ENCODE data around the gene CDKAL1. TPM values are rescaled to one million over a fixed set of nuclear protein-coding genes. Genes with fewer than 3 reads are reported as not detected.

The CDKAL1 gene
- total RNA-seq, 1 donor from 2014 or later, result 13.4 TPM

DNA sequence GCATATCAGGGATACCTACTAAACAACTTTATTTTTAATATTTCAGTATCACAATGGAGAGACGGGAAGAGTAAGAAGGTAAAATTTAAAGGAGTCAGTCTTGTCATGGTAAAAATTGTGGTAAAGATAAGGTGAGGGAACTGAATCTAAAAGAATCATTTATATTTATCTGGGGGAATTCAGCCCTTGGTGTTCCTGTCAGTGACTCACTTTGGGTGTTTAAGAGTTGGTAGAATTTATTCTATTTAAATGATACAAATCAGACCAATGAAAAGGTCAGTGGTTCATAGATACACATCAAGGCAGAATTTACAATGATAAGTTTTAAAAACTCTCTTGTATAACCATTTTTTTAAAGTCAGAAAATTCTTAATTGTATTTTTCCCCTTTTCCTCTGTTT lies 164.4 kb downstream of the CDKAL1 start:
- no peak overlapping the region for H3K4me3 ChIP-seq (ENCODE audit: low read depth, low read length)
- FAIRE-seq (no peak), DNase-seq (ENCODE audit: low read depth) (no peak)
- H3K27me3 ChIP-seq (ENCODE audit: control insufficient read depth, insufficient read depth, low read length), result no peaks in the 10 kb centered on the region
- no peaks in the 10 kb centered on the region for H3K36me3 ChIP-seq (ENCODE audit: control insufficient read depth, insufficient read depth, low read length)
- TF ChIP-seq CTCF (IDR thresholded peaks at IDR 0.05; ENCODE audit: insufficient read depth, low read length, severe bottlenecking), result no peak

DNA sequence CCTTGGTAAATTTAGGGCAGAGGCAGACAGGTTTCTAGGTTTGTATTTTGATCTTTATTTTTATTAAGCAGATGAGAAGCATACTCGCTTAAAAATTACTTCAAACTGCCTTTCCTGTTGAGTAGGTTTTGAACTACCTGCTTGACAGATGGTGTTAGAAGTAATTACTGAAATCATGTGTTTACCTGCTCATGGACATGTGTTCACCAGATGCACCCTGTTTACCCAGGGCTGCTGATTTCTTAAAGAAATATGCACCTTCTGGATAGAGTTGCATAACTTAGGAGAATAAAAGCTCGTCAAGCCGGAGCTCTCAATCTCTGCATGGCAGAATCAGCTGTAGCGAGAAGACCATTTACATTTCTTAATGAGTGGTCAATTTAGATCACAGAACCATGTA lies 165.1 kb downstream of the CDKAL1 start:
- H3K36me3 ChIP-seq (ENCODE audit: control insufficient read depth, insufficient read depth, low read length), result no peaks in the 10 kb centered on the region
- no peak for FAIRE-seq

DNA sequence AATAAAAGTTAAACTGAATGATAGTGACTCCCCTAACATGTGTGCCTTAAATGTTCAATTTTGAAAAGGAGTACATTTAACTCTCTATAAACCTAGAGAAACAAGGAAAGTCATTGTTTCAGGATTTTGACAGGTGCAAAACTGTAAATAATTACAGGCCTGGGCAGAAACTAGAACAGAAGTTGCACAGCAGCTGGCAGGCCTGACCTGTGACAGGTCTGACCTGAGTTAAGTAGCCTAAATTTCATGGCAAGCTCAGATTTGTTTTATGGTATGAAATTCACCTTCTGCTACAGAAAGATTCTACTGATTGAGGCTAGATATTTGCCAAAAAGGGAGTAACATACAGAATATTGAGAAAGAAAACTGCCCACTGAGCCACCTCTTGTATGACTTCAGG lies 166.1 kb downstream of the CDKAL1 start:
- no peak overlapping the region for H3K4me3 ChIP-seq (ENCODE audit: low read depth, low read length)
- TF ChIP-seq CTCF (IDR thresholded peaks at IDR 0.05; ENCODE audit: insufficient read depth, low read length, severe bottlenecking), result no peak
- FAIRE-seq (no peak), DNase-seq (ENCODE audit: low read depth) (no peak)
- no peaks in the 10 kb centered on the region for H3K36me3 ChIP-seq (ENCODE audit: control insufficient read depth, insufficient read depth, low read length)
- H3K27me3 ChIP-seq (ENCODE audit: control insufficient read depth, insufficient read depth, low read length), result no peaks in the 10 kb centered on the region

More for the DNA sequence above, 165.1 kb downstream of the CDKAL1 start:
- Histone ChIP-seq H3K27me3 (ENCODE audit: control insufficient read depth, insufficient read depth, low read length) (no peaks in the 10 kb centered on the region), H3K4me3 (ENCODE audit: low read depth, low read length) (no peak overlapping the region)
- peak; percentile 83 for DNase-seq (ENCODE audit: low read depth)
- TF ChIP-seq CTCF (IDR thresholded peaks at IDR 0.05; ENCODE audit: insufficient read depth, low read length, severe bottlenecking), result no peak

DNA sequence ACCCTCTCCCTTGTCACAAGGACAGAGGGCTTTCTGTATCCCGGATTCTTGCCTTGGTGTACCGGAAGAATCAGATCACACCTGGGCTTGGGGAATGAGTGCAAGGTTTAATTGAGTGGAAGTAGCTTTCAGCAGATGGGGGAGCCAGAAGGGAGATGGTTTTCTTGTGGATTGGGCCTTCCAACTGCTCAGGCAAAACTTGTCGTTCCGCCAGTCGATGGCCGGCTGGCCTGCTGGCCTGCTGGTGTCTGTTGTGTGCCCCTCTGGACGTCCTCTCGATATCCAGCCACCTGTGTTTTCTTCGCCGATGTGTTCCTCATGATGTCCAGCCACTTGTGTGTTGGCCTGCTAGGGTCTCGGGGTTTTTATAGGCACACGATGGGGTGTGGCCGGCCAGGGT lies 168.1 kb downstream of the CDKAL1 start:
- DNase-seq (ENCODE audit: low read depth), result no peak
- no peak for TF ChIP-seq CTCF (IDR thresholded peaks at IDR 0.05; ENCODE audit: insufficient read depth, low read length, severe bottlenecking)
- H3K27me3 ChIP-seq (ENCODE audit: control insufficient read depth, insufficient read depth, low read length), result no peaks in the 10 kb centered on the region
- no peak overlapping the region for H3K4me3 ChIP-seq (ENCODE audit: low read depth, low read length)
- no peaks in the 10 kb centered on the region for H3K36me3 ChIP-seq (ENCODE audit: control insufficient read depth, insufficient read depth, low read length)
- peak; percentile 90 for FAIRE-seq

DNA sequence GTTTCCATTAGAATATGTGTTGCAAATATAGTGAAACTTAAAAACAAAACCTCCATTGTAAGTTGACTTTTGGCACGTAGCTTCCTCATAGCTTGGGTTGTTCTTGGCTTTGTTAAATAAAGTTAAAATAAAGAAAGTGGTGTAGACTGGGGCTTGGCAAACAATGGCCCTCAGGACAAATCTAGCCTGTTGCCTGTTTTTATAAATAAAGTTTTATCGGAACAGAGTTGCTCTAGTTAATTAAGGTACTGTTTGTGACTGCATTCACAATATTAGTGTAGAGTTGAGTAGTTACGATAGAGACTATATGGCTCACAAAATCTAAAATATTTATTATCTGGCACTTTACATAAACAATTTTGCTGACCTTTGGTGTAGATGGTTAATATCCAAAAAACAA lies 168.8 kb downstream of the CDKAL1 start:
- Histone ChIP-seq H3K4me3 (ENCODE audit: low read depth, low read length) (no peak overlapping the region), H3K27me3 (ENCODE audit: control insufficient read depth, insufficient read depth, low read length) (no peaks in the 10 kb centered on the region), H3K36me3 (ENCODE audit: control insufficient read depth, insufficient read depth, low read length) (no peaks in the 10 kb centered on the region)
- TF ChIP-seq CTCF (IDR thresholded peaks at IDR 0.05; ENCODE audit: insufficient read depth, low read length, severe bottlenecking), result no peak
- no peak for FAIRE-seq
- DNase-seq (ENCODE audit: low read depth), result no peak

- H3K4me3 ChIP-seq (ENCODE audit: low read depth, low read length), result no peak overlapping the region
- no peaks in the 10 kb centered on the region for H3K27me3 ChIP-seq (ENCODE audit: control insufficient read depth, insufficient read depth, low read length)
- DNase-seq (ENCODE audit: low read depth) (no peak), FAIRE-seq (no peak)
- no peak for TF ChIP-seq CTCF (IDR thresholded peaks at IDR 0.05; ENCODE audit: insufficient read depth, low read length, severe bottlenecking)
- H3K36me3 ChIP-seq (ENCODE audit: control insufficient read depth, insufficient read depth, low read length), result no peaks in the 10 kb centered on the region
Observed at GRCh38 chr6:20704325-20705025, 170.2 kb downstream of the CDKAL1 start.
